Ascending aorta (tissue), 2 donors: ENCODE results near the gene SLC25A13. TPM values are rescaled to one million over a fixed set of nuclear protein-coding genes. Genes with fewer than 3 reads are reported as not detected.
"Not testable (repeated sequence)": the region's sequence is repeated elsewhere in the genome, so short reads cannot be mapped to it uniquely, and the experiment has no call there.

Experiments
- DNase-seq, 2 donors: peaks; one replicate each; pipeline ENCODE4 v3.0.0-alpha.2; 2019; ENCODE audit warnings: low spot score in 2 of 2
- H3K27ac ChIP-seq, 2 donors: fragments of 200-600 bp; sonication (generic); one replicate each; pipeline ENCODE4 v1.5.1; 2016 to 2017; ENCODE audit warnings: mild to moderate bottlenecking in 1 of 2
- H3K27me3 ChIP-seq: fragments of 200-600 bp; sonication (generic); one replicate; pipeline ENCODE4 v1.5.1; 2017
- H3K36me3 ChIP-seq, 2 donors: fragments of 200-600 bp; sonication (generic); one replicate each; pipeline ENCODE4 v1.5.1; 2016
- H3K4me1 ChIP-seq, 2 donors: fragments of 200-600 bp; sonication (generic); one replicate each; pipeline ENCODE4 v1.5.1; 2016 to 2017; ENCODE audit warnings: mild to moderate bottlenecking in 1 of 2
- H3K4me3 ChIP-seq, 2 donors: fragments of 200-600 bp; sonication (generic); one replicate each; pipeline ENCODE4 v1.5.1; 2016 to 2017; ENCODE audit warnings: mild to moderate bottlenecking in 1 of 2
- H3K9me3 ChIP-seq, 2 donors: fragments of 200-600 bp; sonication (generic); one replicate each; pipeline ENCODE4 v1.5.1; 2016
- CTCF ChIP-seq, 3 experiments: fragments of 200-600 bp in 2 of 3; fragments of 450-650 bp in 1 of 3; sonication (generic) in 2 of 3; IDR thresholded peaks; one replicate each; pipeline ENCODE4 v1.5.1; 2016 to 2019; ENCODE audit warnings: antibody characterized with exemption in 3 of 3, mild to moderate bottlenecking in 1 of 3, moderate library complexity in 1 of 3
- intact Hi-C: fragments of 100-400 bp; cut with DNase I; formaldehyde crosslinking; loops from one replicate; pipeline ENCODE4 v1.15.1; 2023
- total RNA-seq: library from RNA; depleted of rRNA; stranded (reverse); fragments of >200 nt; gene quantifications from one replicate; pipeline ENCODE4 v1.1.0, GENCODE V29; 2016

SLC25A13 gene
- total RNA-seq, 1 donor from 2014 or later: 5.6 TPM

GRCh38 chr7:96299496-96299895, 22.4 kb downstream of the SLC25A13 start:
- Histone ChIP-seq H3K27me3 (no peaks in the 10 kb centered on the region), H3K36me3 (peaks cover 0 to 5% of the 10 kb centered on the region in 2 donors), H3K27ac (no peak overlapping the region), H3K4me3 (no peak overlapping the region), H3K4me1 (no peaks in the 10 kb centered on the region), H3K9me3 (no peaks in the 10 kb centered on the region)
- intact Hi-C loops: no loop called here
- DNase-seq: no peak
- TF ChIP-seq CTCF (IDR thresholded peaks at IDR 0.05): no peak

- no peak for TF ChIP-seq CTCF (IDR thresholded peaks at IDR 0.05)
- intact Hi-C loops: no loop called here
- peaks cover 0 to 5% of the 10 kb centered on the region in 2 donors for H3K36me3 ChIP-seq
- DNase-seq: no peak
- peaks cover 0 to 2% of the 10 kb centered on the region in 2 donors for H3K9me3 ChIP-seq
- H3K27ac ChIP-seq: no peak overlapping the region
- no peaks in the 10 kb centered on the region for H3K4me1 ChIP-seq
- H3K27me3 ChIP-seq: no peaks in the 10 kb centered on the region
- no peak overlapping the region for H3K4me3 ChIP-seq
Observed at GRCh38 chr7:96297876-96298275, 24.0 kb downstream of the SLC25A13 start.

GRCh38 chr7:96297446-96297845, 24.5 kb downstream of the SLC25A13 start:
- intact Hi-C loops, H3K9me3 ChIP-seq, H3K4me3 ChIP-seq, H3K27ac ChIP-seq, H3K4me1 ChIP-seq, H3K36me3 ChIP-seq, DNase-seq, H3K27me3 ChIP-seq: not testable (repeated sequence)

- H3K27ac ChIP-seq, H3K4me1 ChIP-seq, intact Hi-C loops, H3K9me3 ChIP-seq, H3K27me3 ChIP-seq, H3K4me3 ChIP-seq, DNase-seq, H3K36me3 ChIP-seq: not testable (repeated sequence)
Observed at GRCh38 chr7:96293911-96294310, 28.0 kb downstream of the SLC25A13 start.

GRCh38 chr7:96287559-96287958, 34.3 kb downstream of the SLC25A13 start:
- Histone ChIP-seq H3K9me3 (no peaks in the 10 kb centered on the region), H3K4me1 (no peaks in the 10 kb centered on the region), H3K27ac (no peak overlapping the region), H3K4me3 (no peak overlapping the region), H3K27me3 (no peaks in the 10 kb centered on the region), H3K36me3 (no peaks in the 10 kb centered on the region)
- no peak for TF ChIP-seq CTCF (IDR thresholded peaks at IDR 0.05)
- intact Hi-C loops: no loop called here
- no peak for DNase-seq

GRCh38 chr7:96287132-96287531, 34.8 kb downstream of the SLC25A13 start:
- intact Hi-C loops: no loop called here
- no peak overlapping the region for H3K4me3 ChIP-seq
- H3K4me1 ChIP-seq: no peaks in the 10 kb centered on the region
- no peak for TF ChIP-seq CTCF (IDR thresholded peaks at IDR 0.05)
- H3K27me3 ChIP-seq: no peaks in the 10 kb centered on the region
- no peaks in the 10 kb centered on the region for H3K9me3 ChIP-seq
- H3K36me3 ChIP-seq: no peaks in the 10 kb centered on the region
- no peak overlapping the region for H3K27ac ChIP-seq
- DNase-seq: no peak

GRCh38 chr7:96285579-96285978, 36.3 kb downstream of the SLC25A13 start:
- no peak for TF ChIP-seq CTCF (IDR thresholded peaks at IDR 0.05)
- Histone ChIP-seq H3K27ac (no peak overlapping the region), H3K4me1 (no peaks in the 10 kb centered on the region), H3K27me3 (no peaks in the 10 kb centered on the region), H3K4me3 (no peak overlapping the region), H3K9me3 (no peaks in the 10 kb centered on the region), H3K36me3 (no peaks in the 10 kb centered on the region)
- intact Hi-C loops: no loop called here
- DNase-seq: no peak
